Kidney (tissue), 14 donors: ENCODE measurements around the gene HOXA3. TPM values are rescaled to one million over a fixed set of nuclear protein-coding genes. Genes with fewer than 3 reads are reported as not detected.

Source experiments
- DNase-seq, 5 donors: peaks; one replicate each; pipeline ENCODE4 v3.0.0-alpha.2; 2013 to 2020
- FAIRE-seq: peaks from 2 replicates; lab custom pipeline; 2012; peaks lifted over from hg19 to GRCh38; lab: Jason Lieb, UNC
- H3K27ac ChIP-seq, 2 donors: one replicate each; pipeline ENCODE4 v1.7.0; 2013; ENCODE audit warnings: low read depth in 2 of 2, low read length in 2 of 2, inconsistent platforms in 1 of 2
- H3K27me3 ChIP-seq: one replicate; pipeline ENCODE4 v1.7.1; 2013; ENCODE audit warnings: low read length, inconsistent platforms; ENCODE audit not compliant: control insufficient read depth, insufficient read depth
- H3K36me3 ChIP-seq, 3 donors: one replicate each; pipeline versions ENCODE4 v1.7.0 to v1.7.1; 2013; ENCODE audit warnings: low read length in 3 of 3, control low read depth in 1 of 3, inconsistent platforms in 1 of 3; ENCODE audit not compliant: insufficient read depth in 3 of 3, control insufficient read depth in 2 of 3
- H3K4me1 ChIP-seq, 3 donors: one replicate each; pipeline versions ENCODE4 v1.7.0 to v1.7.1; 2013; ENCODE audit warnings: low read length in 3 of 3, inconsistent platforms in 1 of 3, low read depth in 1 of 3; ENCODE audit not compliant: control insufficient read depth in 2 of 3, insufficient read depth in 2 of 3
- H3K4me3 ChIP-seq, 3 donors: one replicate each; pipeline versions ENCODE4 v1.7.0 to v1.8.1; 2013; ENCODE audit warnings: low read length in 3 of 3, control low read depth in 1 of 3, inconsistent platforms in 1 of 3
- H3K9ac ChIP-seq, 3 donors: one replicate each; pipeline versions ENCODE4 v1.7.0 to v1.7.1; 2013; ENCODE audit warnings: low read length in 3 of 3, control low read depth in 1 of 3, inconsistent platforms in 1 of 3
- H3K9me3 ChIP-seq, 3 donors: one replicate each; pipeline versions ENCODE4 v1.7.0 to v1.7.1; 2013; ENCODE audit warnings: low read length in 3 of 3, control low read depth in 1 of 3, inconsistent platforms in 1 of 3; ENCODE audit not compliant: control insufficient read depth in 2 of 3, insufficient read depth in 1 of 3
- intact Hi-C: fragments of 100-400 bp; cut with DNase I; formaldehyde crosslinking; loops from one replicate; pipeline ENCODE4 v1.11.1; 2022
- polyA plus RNA-seq: library from polyadenylated mRNA; stranded (reverse); fragments of 350-450 nt; fragmentation: Illumina TruSeq; extraction: RNeasy Lipid Tissue Mini Kit (QIAGEN cat#74804); gene quantifications from one replicate; pipeline ENCODE4 v1.2.3, GENCODE V29; 2014; ENCODE audit warnings: low read depth, low replicate concordance; ENCODE audit not compliant: insufficient read depth
- total RNA-seq: library from RNA; stranded (reverse); fragmentation: NEBNext Ultra II Directional; extraction: Animal tissue kit (Norgen Biotek cat#: 25700); gene quantifications from one replicate; pipeline ENCODE4 v1.2.1, GENCODE V29; 2021
- TF ChIP-seq, protein P1 (sequence below): IDR thresholded peaks from 3 replicates; pipeline ENCODE4 v1.5.1; 2012; ENCODE audit warnings: mild to moderate bottlenecking, moderate library complexity, borderline replicate concordance; ENCODE audit not compliant: insufficient read depth; ENCODE audit errors: extremely low read depth
- donor health status: control.
- donor health status: control.
- donor health status: control.
- donor health status: control.
- donor health status: control.
- donor health status: DM: yes; HTN: yes; CAD: no.
- donor health status: Normal renal cell carcinoma (clear cell type).

The HOXA3 gene
- total and polyA plus RNA-seq, 2 donors from 2014 or later = 6.3 to 21.2 TPM

DNA sequence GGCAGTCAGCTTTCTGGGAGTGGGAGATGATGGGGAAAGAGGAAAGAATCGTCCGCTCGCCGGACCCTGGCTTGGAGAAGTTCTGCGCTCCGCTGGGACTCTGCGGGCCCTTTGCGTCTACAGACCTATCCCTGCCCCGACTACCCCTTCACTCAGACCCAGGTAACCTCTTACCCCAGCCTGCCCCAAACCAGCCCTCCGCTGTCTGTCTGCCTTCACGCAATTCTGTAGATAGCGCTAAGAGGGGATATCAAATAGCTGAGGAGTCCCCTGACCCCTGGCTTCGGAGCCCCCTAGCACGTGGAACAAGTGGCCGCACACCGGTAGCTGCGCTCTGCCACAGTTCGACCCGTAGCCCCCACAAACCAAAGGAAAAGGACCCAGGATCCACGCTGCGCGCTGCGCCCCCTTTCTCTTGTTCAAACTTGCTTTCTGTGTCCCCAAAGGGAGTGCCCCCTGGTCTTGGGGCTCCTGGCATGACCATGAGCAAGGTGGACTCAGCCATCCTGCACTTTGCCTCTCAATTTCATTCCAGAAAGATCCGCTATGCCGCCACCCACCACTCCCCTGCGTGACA lies 28.8 kb downstream of the HOXA3 start:
- Histone ChIP-seq H3K27me3 (no peaks in the 10 kb centered on the region), H3K4me1 (peaks cover 37 to 51% (median 37%) of the 10 kb centered on the region in 3 donors), H3K36me3 (peaks cover 0 to under 1% (median 0%) of the 10 kb centered on the region in 3 donors), H3K9ac (peak overlapping the region; percentile 64 to 84 (median 81)), H3K4me3 (peak overlapping the region; percentile 59 to 75 (median 70)), H3K9me3 (no peaks in the 10 kb centered on the region), H3K27ac (peak overlapping the region; percentile 88)
- FAIRE-seq (no peak), DNase-seq (peak in 3 of 5 donors; percentile 37 to 74 (median 58))
- intact Hi-C loops = no loop called here
- TF ChIP-seq, protein P1, sequence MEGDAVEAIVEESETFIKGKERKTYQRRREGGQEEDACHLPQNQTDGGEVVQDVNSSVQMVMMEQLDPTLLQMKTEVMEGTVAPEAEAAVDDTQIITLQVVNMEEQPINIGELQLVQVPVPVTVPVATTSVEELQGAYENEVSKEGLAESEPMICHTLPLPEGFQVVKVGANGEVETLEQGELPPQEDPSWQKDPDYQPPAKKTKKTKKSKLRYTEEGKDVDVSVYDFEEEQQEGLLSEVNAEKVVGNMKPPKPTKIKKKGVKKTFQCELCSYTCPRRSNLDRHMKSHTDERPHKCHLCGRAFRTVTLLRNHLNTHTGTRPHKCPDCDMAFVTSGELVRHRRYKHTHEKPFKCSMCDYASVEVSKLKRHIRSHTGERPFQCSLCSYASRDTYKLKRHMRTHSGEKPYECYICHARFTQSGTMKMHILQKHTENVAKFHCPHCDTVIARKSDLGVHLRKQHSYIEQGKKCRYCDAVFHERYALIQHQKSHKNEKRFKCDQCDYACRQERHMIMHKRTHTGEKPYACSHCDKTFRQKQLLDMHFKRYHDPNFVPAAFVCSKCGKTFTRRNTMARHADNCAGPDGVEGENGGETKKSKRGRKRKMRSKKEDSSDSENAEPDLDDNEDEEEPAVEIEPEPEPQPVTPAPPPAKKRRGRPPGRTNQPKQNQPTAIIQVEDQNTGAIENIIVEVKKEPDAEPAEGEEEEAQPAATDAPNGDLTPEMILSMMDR = no peak

DNA sequence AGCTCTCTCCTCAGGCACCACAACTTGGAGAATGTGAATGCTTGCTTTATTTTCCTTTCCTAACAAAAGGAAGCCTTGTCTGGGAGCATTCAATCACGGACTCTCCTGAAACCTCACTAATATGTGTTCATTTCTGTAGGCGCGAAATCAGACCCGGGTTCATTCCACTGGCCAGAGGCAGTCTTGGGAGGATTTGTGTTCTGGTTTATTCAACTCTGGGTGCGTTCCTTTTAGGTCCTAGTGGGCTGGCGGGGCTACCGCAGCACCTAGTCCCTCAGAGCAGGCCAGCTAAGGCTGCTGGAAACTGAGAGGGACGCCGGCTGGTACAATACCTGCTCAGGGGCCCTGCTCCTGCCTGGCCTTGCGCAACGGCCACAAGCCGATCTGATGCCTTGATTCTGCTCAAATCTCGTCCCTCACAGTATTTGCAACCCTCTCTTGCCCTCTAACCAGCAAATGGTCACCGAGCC lies 29.3 kb downstream of the HOXA3 start:
- FAIRE-seq = no peak
- Histone ChIP-seq H3K4me1 (peaks cover 39 to 55% (median 41%) of the 10 kb centered on the region in 3 donors), H3K4me3 (peak overlapping the region; percentile 59 to 75 (median 70)), H3K27ac (peak overlapping the region; percentile 88), H3K9me3 (no peaks in the 10 kb centered on the region), H3K27me3 (no peaks in the 10 kb centered on the region), H3K36me3 (no peaks in the 10 kb centered on the region), H3K9ac (peak overlapping the region; percentile 61 to 84 (median 81))
- DNase-seq = peak in 4 of 5 donors; percentile 60 to 76 (median 70)
- intact Hi-C loops = no loop called here
- TF ChIP-seq, protein P1 = no peak

DNA sequence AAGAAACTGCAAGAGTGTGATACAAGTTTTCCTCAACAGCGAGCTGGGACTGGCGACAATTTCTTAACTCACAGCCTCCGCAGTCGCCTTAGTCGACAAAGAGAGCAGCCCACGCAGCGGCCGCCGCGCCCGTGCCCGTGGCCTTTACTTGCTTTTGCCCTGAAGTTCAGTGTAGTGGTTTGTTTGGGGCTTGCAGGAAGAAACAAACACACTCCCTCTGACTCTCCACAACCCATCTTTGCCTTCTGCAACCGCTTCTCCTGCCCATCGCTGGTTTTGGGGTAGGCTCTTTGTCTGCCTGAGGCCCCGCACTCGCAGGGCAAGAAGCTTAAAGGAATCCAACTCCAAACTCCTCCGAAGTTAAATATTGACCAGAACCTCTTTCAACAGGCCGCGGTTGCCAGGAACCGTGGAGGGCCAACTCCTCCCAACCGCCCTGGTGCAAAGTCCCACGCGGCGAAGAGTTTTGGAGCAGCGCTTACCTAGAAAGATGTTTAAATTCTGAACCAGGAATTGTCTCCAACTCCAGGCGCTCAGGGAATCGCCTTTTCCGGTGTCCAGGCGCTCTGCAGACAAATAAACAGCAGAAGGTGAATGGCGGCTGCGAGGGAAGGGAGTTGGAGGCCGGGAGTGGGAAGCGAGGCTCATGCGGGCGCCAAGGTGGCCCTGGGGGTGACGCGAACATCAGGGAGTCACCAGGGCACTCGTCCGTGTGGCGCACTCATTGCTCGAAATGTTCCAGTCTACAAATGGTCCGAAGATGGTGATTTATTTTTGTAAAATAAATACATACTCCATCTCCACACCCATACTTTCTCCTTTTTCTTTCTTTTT lies 30.1 kb downstream of the HOXA3 start:
- intact Hi-C loops = no loop called here
- H3K27me3 ChIP-seq = no peaks in the 10 kb centered on the region
- H3K9ac ChIP-seq = peak overlapping the region; percentile 61 to 84 (median 81)
- peak overlapping the region; percentile 59 to 75 (median 70) for H3K4me3 ChIP-seq
- no peaks in the 10 kb centered on the region for H3K9me3 ChIP-seq
- peak; percentile 82 to 90 (median 84) for DNase-seq
- no peaks in the 10 kb centered on the region for H3K36me3 ChIP-seq
- H3K4me1 ChIP-seq = peaks cover 32 to 48% (median 41%) of the 10 kb centered on the region in 3 donors
- FAIRE-seq = no peak
- peak overlapping the region; percentile 88 for H3K27ac ChIP-seq
- TF ChIP-seq, protein P1 = no peak
